NOMO-1 treated with dmso at 0.1 percent for 144 hours (cell line): Measurements from ENCODE around the gene C10orf53.
"Not testable (repeated sequence)": the region's sequence is repeated elsewhere in the genome, so short reads cannot be mapped to it uniquely, and the experiment has no call there.

Experiments
- DNase-seq: peaks from one replicate; lab custom pipeline; 2025; ENCODE audit not compliant: unreplicated experiment; lab: John Stamatoyannopoulos, UW

C10orf53 gene

GRCh38 chr10:49686651-49687050 lies 7.2 kb downstream of the C10orf53 start:
- DNase-seq: no peak

- no peak for DNase-seq
These were observed 8.9 kb downstream of the C10orf53 start for GRCh38 chr10:49688261-49688846.

- no peak for DNase-seq
These were observed 9.5 kb downstream of the C10orf53 start for GRCh38 chr10:49688920-49689319.

- DNase-seq: no peak
These were observed 10.5 kb downstream of the C10orf53 start for GRCh38 chr10:49689882-49690510.

- DNase-seq: no peak
These were observed 11.4 kb downstream of the C10orf53 start for GRCh38 chr10:49690698-49691356.

- DNase-seq: no peak
These were observed 12.1 kb downstream of the C10orf53 start for GRCh38 chr10:49691588-49691987.

- DNase-seq: no peak
These were observed 15.0 kb downstream of the C10orf53 start for GRCh38 chr10:49694466-49694865.

GRCh38 chr10:49696311-49696710 lies 16.9 kb downstream of the C10orf53 start:
- DNase-seq: no peak

- no peak for DNase-seq
These were observed 19.2 kb downstream of the C10orf53 start for GRCh38 chr10:49698679-49699078.

GRCh38 chr10:49700211-49700610 lies 20.8 kb downstream of the C10orf53 start:
- DNase-seq: no peak

GRCh38 chr10:49700997-49701396 lies 21.5 kb downstream of the C10orf53 start:
- no peak for DNase-seq

GRCh38 chr10:49707585-49707984 lies 28.1 kb downstream of the C10orf53 start:
- no peak for DNase-seq

GRCh38 chr10:49709934-49710333 lies 30.5 kb downstream of the C10orf53 start:
- DNase-seq: no peak

GRCh38 chr10:49710966-49711365 lies 31.5 kb downstream of the C10orf53 start:
- no peak for DNase-seq

- no peak for DNase-seq
These were observed 32.0 kb downstream of the C10orf53 start for GRCh38 chr10:49711481-49711880.

- no peak for DNase-seq
These were observed 33.8 kb downstream of the C10orf53 start for GRCh38 chr10:49713266-49713665.

- not testable (repeated sequence) for DNase-seq
These were observed 35.7 kb downstream of the C10orf53 start for GRCh38 chr10:49715157-49715556.

- DNase-seq: no peak
These were observed 47.1 kb downstream of the C10orf53 start for GRCh38 chr10:49726593-49726992.

- no peak for DNase-seq
These were observed 54.4 kb downstream of the C10orf53 start for GRCh38 chr10:49733866-49734265.

GRCh38 chr10:49734676-49735075 lies 55.2 kb downstream of the C10orf53 start:
- DNase-seq: no peak

GRCh38 chr10:49735161-49735560 lies 55.7 kb downstream of the C10orf53 start:
- no peak for DNase-seq

GRCh38 chr10:49735848-49736563 lies 56.6 kb downstream of the C10orf53 start:
- no peak for DNase-seq
